Cardiac fibroblast (primary cell): ENCODE data around the gene TNNC1.

ENCODE experiments used
- DNase-seq, 2 donors: peaks; one replicate each; pipeline versions ENCODE4 v3.0.0 to v3.0.0-alpha.2; 2010; ENCODE audit warnings: low read depth in 2 of 2
- H3K4me3 ChIP-seq, 2 donors: replicated peaks in 1 of 2; 1 replicate in 1 of 2; 2 replicates in 1 of 2; pipeline ENCODE4 v1.5.1; 2011; ENCODE audit warnings: low read depth in 2 of 2, low read length in 2 of 2, mild to moderate bottlenecking in 2 of 2, moderate library complexity in 1 of 2
- CTCF ChIP-seq: IDR thresholded peaks from one replicate; pipeline ENCODE4 v1.5.1; 2011; ENCODE audit warnings: low read depth, mild to moderate bottlenecking, low read length, inconsistent platforms

TNNC1 gene

GRCh38 chr3:52483081-52483480, 29.2 kb upstream of the TNNC1 start:
- no peak overlapping the region for H3K4me3 ChIP-seq
- no peak for TF ChIP-seq CTCF
- no peak for DNase-seq

GRCh38 chr3:52481819-52482521, 28.1 kb upstream of the TNNC1 start:
- peak; percentile 20 to 30 for DNase-seq

GRCh38 chr3:52480768-52481715, 27.2 kb upstream of the TNNC1 start:
- H3K4me3 ChIP-seq, result no peak overlapping the region
- TF ChIP-seq CTCF, result no peak
- no peak for DNase-seq

More at GRCh38 chr3:52481819-52482521, 28.1 kb upstream of the TNNC1 start:
- H3K4me3 ChIP-seq, result no peak overlapping the region
- TF ChIP-seq CTCF, result peak; percentile 61

DNA sequence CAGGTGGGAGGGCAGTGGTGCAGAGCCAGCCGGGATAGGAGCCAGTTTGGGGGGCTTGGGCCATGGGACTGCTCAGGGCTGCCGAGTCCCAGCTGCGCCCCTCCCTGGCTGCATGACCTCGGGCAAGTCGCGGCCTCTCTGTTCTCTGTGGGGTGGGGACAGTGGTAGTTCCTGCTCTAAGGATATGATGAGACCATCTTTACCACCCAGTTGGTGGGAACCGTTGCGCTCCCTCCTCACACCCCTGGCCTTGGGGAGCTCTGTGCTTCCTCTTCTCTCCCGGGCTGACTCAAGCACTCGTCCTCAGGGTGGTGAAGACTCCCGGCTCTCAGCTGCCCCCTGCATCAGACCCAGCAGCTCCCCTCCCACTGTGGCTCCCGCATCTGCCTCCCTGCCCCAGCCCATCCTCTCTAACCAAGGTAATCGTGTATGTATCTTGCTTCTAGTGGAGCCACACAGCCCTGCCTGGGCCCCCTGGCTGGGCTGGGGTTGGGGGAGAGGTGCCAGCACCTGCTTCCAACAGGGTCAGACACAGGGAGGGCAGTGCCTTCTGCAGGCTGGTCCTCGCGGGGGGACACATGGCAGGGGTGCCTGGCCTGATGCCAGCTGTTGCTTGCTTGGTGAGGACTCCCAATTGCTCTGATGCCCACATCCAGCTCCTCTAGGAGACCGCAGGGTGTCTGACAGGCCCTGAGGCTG, 26.2 kb upstream of the TNNC1 start:
- TF ChIP-seq CTCF, result no peak
- no peak for DNase-seq
- H3K4me3 ChIP-seq, result no peak overlapping the region

GRCh38 chr3:52479037-52479876, 25.4 kb upstream of the TNNC1 start:
- no peak for TF ChIP-seq CTCF
- no peak overlapping the region for H3K4me3 ChIP-seq
- DNase-seq, result no peak

GRCh38 chr3:52477796-52478095, 23.9 kb upstream of the TNNC1 start:
- no peak for TF ChIP-seq CTCF
- no peak for DNase-seq
- H3K4me3 ChIP-seq, result no peak overlapping the region
